ENCODE measurements around the gene EPHB4.
"Not testable (repeated sequence)": the region's sequence is repeated elsewhere in the genome, so short reads cannot be mapped to it uniquely, and the experiment has no call there.

Gene EPHB4

DNA sequence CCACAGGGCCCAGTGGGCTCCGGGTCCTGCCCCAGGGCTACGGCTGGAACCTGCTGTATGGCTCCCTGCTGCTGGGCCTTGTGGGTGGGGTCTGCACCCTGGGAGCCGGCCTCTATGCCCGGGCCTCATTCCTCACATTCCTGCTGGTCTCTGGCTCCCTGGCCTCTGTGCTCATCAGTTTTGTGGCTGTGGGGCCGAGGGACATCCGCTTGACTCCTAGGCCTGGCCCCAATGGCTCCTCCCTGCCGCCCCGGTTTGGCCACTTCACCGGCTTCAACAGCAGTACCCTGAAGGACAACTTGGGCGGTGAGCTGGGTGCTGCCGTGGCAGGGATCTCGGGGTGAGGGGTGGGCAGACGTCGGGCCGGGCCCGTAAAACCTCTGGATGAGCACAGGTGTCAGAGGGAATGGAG lies 29.6 kb upstream of the EPHB4 start:
- Mint-ChIP-seq H3K27ac (no peak overlapping the region), H3K4me1 (peaks cover 2% of the 10 kb centered on the region), H3K27me3 (ENCODE audit: low read depth) (peaks cover 26% of the 10 kb centered on the region), H3K9me3 (no peaks in the 10 kb centered on the region), H3K36me3 (ENCODE audit: low read depth) (peaks cover 14% of the 10 kb centered on the region), H3K4me3 (no peak overlapping the region)
- TF ChIP-seq, protein P1, sequence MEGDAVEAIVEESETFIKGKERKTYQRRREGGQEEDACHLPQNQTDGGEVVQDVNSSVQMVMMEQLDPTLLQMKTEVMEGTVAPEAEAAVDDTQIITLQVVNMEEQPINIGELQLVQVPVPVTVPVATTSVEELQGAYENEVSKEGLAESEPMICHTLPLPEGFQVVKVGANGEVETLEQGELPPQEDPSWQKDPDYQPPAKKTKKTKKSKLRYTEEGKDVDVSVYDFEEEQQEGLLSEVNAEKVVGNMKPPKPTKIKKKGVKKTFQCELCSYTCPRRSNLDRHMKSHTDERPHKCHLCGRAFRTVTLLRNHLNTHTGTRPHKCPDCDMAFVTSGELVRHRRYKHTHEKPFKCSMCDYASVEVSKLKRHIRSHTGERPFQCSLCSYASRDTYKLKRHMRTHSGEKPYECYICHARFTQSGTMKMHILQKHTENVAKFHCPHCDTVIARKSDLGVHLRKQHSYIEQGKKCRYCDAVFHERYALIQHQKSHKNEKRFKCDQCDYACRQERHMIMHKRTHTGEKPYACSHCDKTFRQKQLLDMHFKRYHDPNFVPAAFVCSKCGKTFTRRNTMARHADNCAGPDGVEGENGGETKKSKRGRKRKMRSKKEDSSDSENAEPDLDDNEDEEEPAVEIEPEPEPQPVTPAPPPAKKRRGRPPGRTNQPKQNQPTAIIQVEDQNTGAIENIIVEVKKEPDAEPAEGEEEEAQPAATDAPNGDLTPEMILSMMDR (IDR thresholded peaks at IDR 0.05; ENCODE audit: unreplicated experiment in 3 of 3): no peak

DNA sequence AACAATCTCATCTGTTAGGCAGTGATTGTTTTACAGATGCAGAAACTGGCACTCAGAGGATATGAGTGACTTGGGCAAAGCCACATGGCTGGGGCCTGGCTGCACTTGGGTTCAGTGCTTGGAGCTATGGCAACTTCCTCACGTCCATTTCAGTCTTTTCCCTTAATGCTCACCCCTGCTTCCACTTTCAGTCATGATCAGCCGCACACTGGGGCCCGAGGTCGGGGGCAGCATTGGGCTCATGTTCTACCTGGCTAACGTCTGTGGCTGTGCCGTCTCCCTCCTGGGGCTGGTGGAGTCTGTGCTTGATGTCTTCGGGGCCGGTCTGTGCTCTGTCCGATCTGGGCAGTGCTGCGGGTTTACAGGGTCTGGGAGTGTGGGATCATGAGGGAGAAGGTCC lies 28.2 kb upstream of the EPHB4 start:
- H3K9me3 Mint-ChIP-seq: no peaks in the 10 kb centered on the region
- no peak overlapping the region for H3K27ac Mint-ChIP-seq
- H3K4me3 Mint-ChIP-seq: peak overlapping the region; percentile 5 to 16 (median 14)
- H3K4me1 Mint-ChIP-seq: peaks cover 5% of the 10 kb centered on the region
- peaks cover 23% of the 10 kb centered on the region for H3K27me3 Mint-ChIP-seq (ENCODE audit: low read depth)
- H3K36me3 Mint-ChIP-seq (ENCODE audit: low read depth): peaks cover 10% of the 10 kb centered on the region
- TF ChIP-seq, protein P1 (IDR thresholded peaks at IDR 0.05; ENCODE audit: unreplicated experiment in 3 of 3): no peak

DNA sequence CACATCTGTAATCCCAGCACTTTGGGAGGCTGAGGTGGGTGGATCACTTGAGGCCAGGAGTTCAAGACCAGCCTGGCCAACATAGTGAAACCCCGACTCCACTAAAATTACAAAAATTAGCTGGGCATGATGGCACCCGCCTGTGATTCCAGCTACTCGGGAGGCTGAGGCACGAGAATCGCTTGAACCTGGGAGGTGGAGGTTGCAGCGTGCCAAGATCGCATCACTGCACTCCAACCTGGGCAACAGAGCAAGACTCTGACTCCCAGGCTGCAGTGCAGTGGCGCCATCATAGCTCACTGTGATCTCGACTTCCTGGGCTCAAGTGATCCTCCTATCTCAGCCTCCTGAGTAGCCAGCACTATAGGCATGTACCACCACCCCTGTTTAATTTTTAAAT lies 27.6 kb upstream of the EPHB4 start:
- H3K27ac Mint-ChIP-seq; H3K9me3 Mint-ChIP-seq; H3K4me1 Mint-ChIP-seq; H3K36me3 Mint-ChIP-seq (ENCODE audit: low read depth): not testable (repeated sequence)
- Mint-ChIP-seq H3K27me3 (ENCODE audit: low read depth) (peaks cover 21% of the 10 kb centered on the region), H3K4me3 (peak overlapping the region in 1 of 3 experiments; percentile 26)

GRCh38 chr7:100854146-100854895 lies 27.0 kb upstream of the EPHB4 start:
- peaks cover 4% of the 10 kb centered on the region for H3K36me3 Mint-ChIP-seq (ENCODE audit: low read depth)
- H3K27ac Mint-ChIP-seq: no peak overlapping the region
- TF ChIP-seq, protein P1 (IDR thresholded peaks at IDR 0.05; ENCODE audit: unreplicated experiment in 3 of 3): no peak
- H3K27me3 Mint-ChIP-seq (ENCODE audit: low read depth): peaks cover 19% of the 10 kb centered on the region
- H3K9me3 Mint-ChIP-seq: no peaks in the 10 kb centered on the region
- H3K4me3 Mint-ChIP-seq: peak overlapping the region in 2 of 3 experiments; percentile 26 to 38
- peaks cover 5% of the 10 kb centered on the region for H3K4me1 Mint-ChIP-seq

DNA sequence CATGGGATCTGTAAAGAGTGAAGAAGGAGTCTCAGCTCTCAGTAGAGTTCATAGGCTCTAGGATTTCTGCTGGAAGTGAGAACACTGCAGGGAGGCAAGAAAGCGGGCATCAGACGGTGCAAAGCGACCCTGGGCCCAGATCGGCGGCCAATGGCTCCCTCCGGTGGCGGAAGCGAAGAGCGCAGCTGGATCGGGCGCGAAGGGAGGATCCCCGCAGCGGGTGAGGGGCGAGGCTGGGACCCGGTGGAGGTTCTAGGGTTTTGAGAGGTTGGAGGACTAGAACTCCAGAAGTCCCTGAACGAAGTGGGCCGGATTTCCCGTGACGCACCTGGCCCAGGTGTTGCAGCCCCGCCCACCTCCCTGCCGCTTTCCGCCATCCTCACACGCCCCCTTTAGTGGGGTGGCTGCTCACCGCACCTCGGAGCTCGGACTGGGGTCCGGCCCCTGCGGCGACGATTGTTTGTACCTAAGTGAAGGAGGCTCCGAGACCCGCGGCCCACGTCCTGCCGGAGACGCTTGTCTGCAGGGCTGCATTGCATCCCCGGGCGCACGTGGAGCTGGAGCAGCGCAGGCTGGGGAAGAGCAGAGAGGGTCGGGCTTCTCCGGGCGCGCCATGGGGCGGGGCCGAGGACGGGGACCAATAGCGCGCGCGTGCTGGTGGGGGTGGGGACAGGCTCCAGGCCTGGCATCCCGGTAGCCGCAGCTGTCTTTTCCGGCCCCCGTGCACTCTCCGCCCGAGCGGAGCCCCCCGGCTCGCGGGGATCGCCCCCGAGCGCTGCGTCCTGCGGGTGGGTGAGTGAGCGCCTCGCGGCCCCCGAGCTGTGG lies 24.9 kb upstream of the EPHB4 start, which contains the start of gene SLC12A9:
Gene SLC12A9, plus strand, starts transcription at position 666 of the 825 bp plus-strand sequence. CDS start 1,485 bp downstream, outside the sequence.
- Mint-ChIP-seq H3K4me1 (peaks cover 5% of the 10 kb centered on the region), H3K27me3 (ENCODE audit: low read depth) (peaks cover 14% of the 10 kb centered on the region), H3K36me3 (ENCODE audit: low read depth) (peaks cover 2% of the 10 kb centered on the region), H3K9me3 (no peaks in the 10 kb centered on the region), H3K4me3 (peak within 1 kb of the TSS; percentile 91 to 93 (median 92)), H3K27ac (no peak within 1 kb of the TSS)
- TF ChIP-seq, protein P1 (IDR thresholded peaks at IDR 0.05; ENCODE audit: unreplicated experiment in 3 of 3): peak; percentile 97 to 99 (median 99)

GRCh38 chr7:100847360-100847759 lies 20.0 kb upstream of the EPHB4 start:
- H3K4me3 Mint-ChIP-seq: no peak overlapping the region
- TF ChIP-seq, protein P1 (IDR thresholded peaks at IDR 0.05; ENCODE audit: unreplicated experiment in 3 of 3): no peak
- peaks cover 5% of the 10 kb centered on the region for H3K4me1 Mint-ChIP-seq
- H3K36me3 Mint-ChIP-seq (ENCODE audit: low read depth): no peaks in the 10 kb centered on the region
- H3K9me3 Mint-ChIP-seq: no peaks in the 10 kb centered on the region
- no peak overlapping the region for H3K27ac Mint-ChIP-seq
- peaks cover 6% of the 10 kb centered on the region for H3K27me3 Mint-ChIP-seq (ENCODE audit: low read depth)
